B cell (primary cell): ENCODE results near the gene MAN2A2. TPM values are rescaled to one million over a fixed set of nuclear protein-coding genes. Genes with fewer than 3 reads are reported as not detected.

Experiments
- ATAC-seq: fragments of 200-7000 bp; cut with Tn5 transposase; one replicate; pipeline ENCODE4 v1.10.0; 2021; ENCODE audit warnings: low read depth, mild to moderate bottlenecking, moderate number of reproducible peaks, moderate library complexity
- CTCF ChIA-PET: fragments of 350-600 bp; sonication (Branson Sonifier 250); formaldehyde crosslinking; loops from one replicate; lab custom pipeline; 2021; ENCODE audit warnings: antibody characterized with exemption, inconsistent platforms; lab: Charles Lee
- POLR2A ChIA-PET: fragments of 350-600 bp; sonication (Branson Sonifier 250); formaldehyde crosslinking; loops from one replicate; lab custom pipeline; 2021; ENCODE audit warnings: antibody characterized with exemption; lab: Charles Lee
- DNase-seq: peaks from one replicate; pipeline ENCODE4 v3.0.0; 2013
- H2AFZ ChIP-seq: 2 replicates; pipeline ENCODE4 v1.6.1; 2012; ENCODE audit warnings: mild to moderate bottlenecking, low read depth, low read length; ENCODE audit not compliant: insufficient read depth, poor library complexity, severe bottlenecking
- H3K27ac ChIP-seq, 2 donors: 1 replicate in 1 of 2; 2 replicates in 1 of 2; pipeline ENCODE4 v1.5.1; 2012 to 2013; ENCODE audit warnings: low read length in 2 of 2, mild to moderate bottlenecking in 2 of 2, moderate library complexity in 1 of 2
- H3K27me3 ChIP-seq, 4 experiments: fragments of 200-600 bp in 1 of 4; sonication (generic) in 1 of 4; replicated peaks in 1 of 4; 1 replicate in 2 of 4; 2 replicates in 2 of 4; pipeline versions ENCODE4 v1.6.1 to v1.7.0; 2013 to 2016; ENCODE audit warnings: low read length in 3 of 4, mild to moderate bottlenecking in 2 of 4, mixed read lengths in 1 of 4, moderate library complexity in 1 of 4; ENCODE audit not compliant: insufficient read depth in 4 of 4, control insufficient read depth in 3 of 4; ENCODE audit errors: control extremely low read depth in 1 of 4
- H3K36me3 ChIP-seq, 2 experiments: replicated peaks in 1 of 2; 1 replicate in 1 of 2; 2 replicates in 1 of 2; pipeline versions ENCODE4 v1.6.1 to v1.7.1; 2013; ENCODE audit warnings: low read length in 1 of 2; ENCODE audit not compliant: insufficient read depth in 2 of 2, control insufficient read depth in 1 of 2; ENCODE audit errors: control extremely low read depth in 1 of 2, extremely low read depth in 1 of 2
- H3K4me1 ChIP-seq, 2 donors: fragments of 200-600 bp in 1 of 2; sonication (generic) in 1 of 2; 1 replicate in 1 of 2; 2 replicates in 1 of 2; pipeline versions ENCODE4 v1.5.1 to v1.6.1; 2013 to 2017; ENCODE audit warnings: low read length in 2 of 2; ENCODE audit not compliant: control insufficient read depth in 2 of 2, insufficient read depth in 2 of 2
- H3K4me2 ChIP-seq: replicated peaks from 2 replicates; pipeline ENCODE3; 2012; ENCODE audit warnings: mild to moderate bottlenecking, low read depth, low read length; ENCODE audit not compliant: poor library complexity, severe bottlenecking
- H3K4me3 ChIP-seq, 5 experiments: fragments of 200-600 bp in 1 of 5; sonication (generic) in 1 of 5; 1 replicate in 3 of 5; 2 replicates in 2 of 5; pipeline versions ENCODE4 v1.5.1 to v1.7.0; 2011 to 2016; ENCODE audit warnings: low read length in 4 of 5, mild to moderate bottlenecking in 4 of 5, low read depth in 2 of 5, control low read depth in 1 of 5, moderate library complexity in 1 of 5; ENCODE audit not compliant: insufficient read depth in 1 of 5; ENCODE audit errors: control extremely low read depth in 1 of 5, extremely low read depth in 1 of 5
- H3K79me2 ChIP-seq: fragments of 200-600 bp; sonication (generic); one replicate; pipeline ENCODE4 v1.6.0; 2016; ENCODE audit warnings: low read length; ENCODE audit not compliant: control insufficient read depth, insufficient read depth
- H3K9ac ChIP-seq: fragments of 200-600 bp; sonication (generic); 2 replicates; pipeline ENCODE4 v1.6.1; 2017; ENCODE audit warnings: mild to moderate bottlenecking, low read length, moderate library complexity
- H3K9me3 ChIP-seq, 3 donors: one replicate each; pipeline versions ENCODE4 v1.6.1 to v1.7.1; 2013; ENCODE audit warnings: low read length in 2 of 3; ENCODE audit not compliant: control insufficient read depth in 2 of 3, insufficient read depth in 1 of 3; ENCODE audit errors: control extremely low read depth in 1 of 3
- H4K20me1 ChIP-seq: 2 replicates; pipeline ENCODE4 v1.6.0; 2012; ENCODE audit warnings: mild to moderate bottlenecking, low read length; ENCODE audit not compliant: insufficient read depth, control insufficient read depth, poor library complexity, severe bottlenecking
- H3K27ac Mint-ChIP-seq: one replicate; pipeline ENCODE4 v1.8.0; 2021; ENCODE audit warnings: mixed read lengths
- H3K27me3 Mint-ChIP-seq: one replicate; pipeline ENCODE4 v1.8.0; 2021; ENCODE audit warnings: mixed read lengths
- H3K4me1 Mint-ChIP-seq: one replicate; pipeline ENCODE4 v1.8.0; 2021; ENCODE audit warnings: mixed read lengths
- H3K4me3 Mint-ChIP-seq: one replicate; pipeline ENCODE4 v1.8.0; 2021; ENCODE audit warnings: mixed read lengths
- H3K9me3 Mint-ChIP-seq: one replicate; pipeline ENCODE4 v1.8.0; 2022; ENCODE audit warnings: mixed read lengths; ENCODE audit not compliant: insufficient read depth
- CTCF ChIP-seq: fragments of 200-600 bp; IDR thresholded peaks from one replicate; pipeline ENCODE4 v1.8.0; 2022; ENCODE audit warnings: antibody characterized with exemption, mild to moderate bottlenecking
- EZH2 ChIP-seq: IDR thresholded peaks from 2 replicates; pipeline ENCODE4 v1.6.1; 2012; ENCODE audit warnings: borderline replicate concordance, low read depth, mild to moderate bottlenecking, moderate library complexity, low read length; ENCODE audit not compliant: insufficient read depth, poor library complexity, severe bottlenecking
- WGBS: methylation state at CpG from one replicate; pipeline ENCODE4 v1.1.5; 2013; ENCODE audit warnings: missing lambda C conversion rate; ENCODE audit not compliant: insufficient coverage; 5-methylcytosine and 5-hydroxymethylcytosine counted together
- intact Hi-C: fragments of 100-400 bp; cut with micrococcal nuclease; formaldehyde crosslinking; loops from one replicate; pipeline ENCODE4 v1.10.0; 2022
- polyA plus RNA-seq: library from polyadenylated mRNA; depleted of rRNA; stranded (reverse); fragments of >200 nt; gene quantifications from 2 replicates; pipeline ENCODE4 v1.2.3, GENCODE V29; 2012
- total RNA-seq, 2 donors: library from RNA; stranded (reverse); fragments of 120-200 nt in 1 of 2; gene quantifications; 1 replicate in 1 of 2; 2 replicates in 1 of 2; pipeline versions ENCODE4 v1.2.3 to v1.2.4, GENCODE V29; 2013 to 2022

Gene MAN2A2
- total and polyA plus RNA-seq, 2 donors (not counting 1 experiment from before 2014, with no cell fraction given) = 180 to 234 TPM

- Histone ChIP-seq H3K27ac (peak overlapping the region; percentile 93 to 94), H3K79me2 (peaks cover 9% of the 10 kb centered on the region), H3K4me3 (peak overlapping the region in 3 of 5 experiments; percentile 68 to 71 (median 70)), H3K4me1 (peaks cover 38 to 58% of the 10 kb centered on the region in 2 donors), H3K27me3 (no peaks in the 10 kb centered on the region), H3K36me3 (no peaks in the 10 kb centered on the region), H3K4me2 (peak overlapping the region; percentile 94), H3K9ac (peak overlapping the region; percentile 78), H4K20me1 (peaks cover 5% of the 10 kb centered on the region), H3K9me3 (no peaks in the 10 kb centered on the region), H2AFZ (no peak overlapping the region)
- ATAC-seq = no peak
- no peak for TF ChIP-seq CTCF
- TF ChIP-seq EZH2 = no peak
- H3K4me1 Mint-ChIP-seq = peaks cover 43% of the 10 kb centered on the region
- ChIA-PET CTCF (interaction anchor here (0.7 to 9.5 kb wide), 28 partner anchors 9 to 638 kb away, joined by 3 to 260 read pairs (median 6); partner anchors contain the start of genes BLM, FES, MAN2A2 and RCCD1), POLR2A (interaction anchor here (0.6 to 6.9 kb wide), 12 partner anchors 8 to 829 kb away, joined by 3 to 66 read pairs (median 4); partner anchors contain the start of genes IDH2, MAN2A2 and RCCD1)
- intact Hi-C loops = loop anchor here (1.0 to 10.0 kb wide), 4 partner anchors 29 to 1236 kb away; partner anchors contain the start of genes AP3S2, PEX11A and WDR93
- H3K9me3 Mint-ChIP-seq = no peaks in the 10 kb centered on the region
- no peaks in the 10 kb centered on the region for H3K27me3 Mint-ChIP-seq
- peak overlapping the region; percentile 99 for H3K27ac Mint-ChIP-seq
- WGBS = 77% methylated on average over 14 of the region's 15 CpGs
- peak overlapping the region; percentile 98 for H3K4me3 Mint-ChIP-seq
- peak; percentile 29 for DNase-seq
Observed at GRCh38 chr15:90930861-90931574, 27.9 kb downstream of the MAN2A2 start.

GRCh38 chr15:90931575-90931827 lies 28.4 kb downstream of the MAN2A2 start:
- ChIA-PET CTCF (interaction anchor here (0.6 to 9.5 kb wide), 35 partner anchors 9 to 638 kb away, joined by 3 to 260 read pairs (median 5); partner anchors contain the start of genes BLM, FES, MAN2A2 and RCCD1), POLR2A (interaction anchor here (0.6 to 6.9 kb wide), 10 partner anchors 8 to 830 kb away, joined by 3 to 66 read pairs (median 4); partner anchors contain the start of genes IDH2, MAN2A2 and RCCD1)
- ATAC-seq = no peak
- H3K27me3 ChIP-seq = no peaks in the 10 kb centered on the region
- DNase-seq = no peak
- H3K36me3 ChIP-seq = peaks cover 0 to 3% of the 10 kb centered on the region in 2 experiments
- Mint-ChIP-seq H3K4me3 (peak overlapping the region; percentile 98), H3K27ac (peak overlapping the region; percentile 99), H3K27me3 (no peaks in the 10 kb centered on the region), H3K9me3 (no peaks in the 10 kb centered on the region), H3K4me1 (peaks cover 48% of the 10 kb centered on the region)
- peak overlapping the region; percentile 89 for H2AFZ ChIP-seq
- peaks cover 14% of the 10 kb centered on the region for H3K79me2 ChIP-seq
- 12% methylated on average over 6 of the region's 6 CpGs for WGBS
- peak overlapping the region; percentile 93 to 94 for H3K27ac ChIP-seq
- H4K20me1 ChIP-seq = peaks cover 9% of the 10 kb centered on the region
- H3K9me3 ChIP-seq = no peaks in the 10 kb centered on the region
- H3K4me3 ChIP-seq = peak overlapping the region in 4 of 5 experiments; percentile 72 to 97 (median 88)
- H3K4me2 ChIP-seq = peak overlapping the region; percentile 94
- TF ChIP-seq EZH2 (no peak), CTCF (peak; percentile 37)
- intact Hi-C loops = loop anchor here (1.0 to 10.0 kb wide), 4 partner anchors 29 to 1237 kb away; partner anchors contain the start of genes AP3S2, PEX11A and WDR93
- peaks cover 42 to 62% of the 10 kb centered on the region in 2 donors for H3K4me1 ChIP-seq
- H3K9ac ChIP-seq = peak overlapping the region; percentile 79
